GM03348 (cell line): Measurements from ENCODE around the gene SLAMF1.
"Not testable (repeated sequence)": the region's sequence is repeated elsewhere in the genome, so short reads cannot be mapped to it uniquely, and the experiment has no call there.

Source experiments
- DNase-seq: peaks from one replicate; pipeline ENCODE4 v3.0.0; 2012; ENCODE audit warnings: low spot score

SLAMF1 gene

DNA sequence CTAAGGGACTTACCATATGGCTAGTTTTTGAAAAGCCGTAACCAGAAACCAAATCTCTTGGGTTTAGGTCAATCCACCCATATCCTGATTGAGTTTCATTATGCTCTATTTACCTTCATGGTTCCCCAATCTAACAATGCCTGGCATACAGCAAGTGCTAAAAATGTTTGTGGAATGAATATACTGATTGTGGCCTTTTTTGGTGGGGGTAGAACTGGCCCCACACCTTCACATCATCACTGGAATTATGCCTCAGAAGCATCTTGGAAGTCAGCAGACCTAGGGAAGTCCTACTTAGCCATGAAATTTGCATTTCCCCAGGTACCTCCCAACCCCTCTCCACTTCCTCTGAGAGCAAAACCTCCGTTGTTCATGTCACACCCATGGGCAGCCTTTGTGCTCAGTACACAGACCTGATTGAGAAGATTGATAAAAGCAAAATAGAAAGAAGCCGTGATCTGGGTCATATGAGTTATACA, 17.8 kb upstream of the SLAMF1 start:
- no peak for DNase-seq

DNA sequence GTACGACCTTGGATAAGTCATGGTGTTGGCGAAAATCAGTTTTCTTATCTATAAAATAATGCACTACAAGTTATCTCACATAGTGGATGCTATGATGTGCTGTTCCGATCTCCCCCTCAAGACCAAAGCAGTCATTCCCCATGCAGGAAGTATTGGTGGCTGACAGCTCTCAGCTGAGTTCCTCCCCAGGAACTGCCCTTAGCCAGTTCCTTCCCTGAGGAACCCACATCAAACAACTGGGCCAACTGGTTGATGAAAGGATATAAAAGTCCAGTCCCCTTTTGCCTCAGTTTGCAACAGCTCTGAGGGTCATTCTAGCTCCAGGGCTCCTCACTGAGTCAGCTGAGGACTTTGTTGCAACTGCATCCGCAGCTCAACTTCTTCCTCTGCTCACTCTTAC, 16.1 kb upstream of the SLAMF1 start:
- DNase-seq = no peak

- DNase-seq = no peak
Measured at GRCh38 chr1:160659566-160659965, 12.7 kb upstream of the SLAMF1 start.

DNA sequence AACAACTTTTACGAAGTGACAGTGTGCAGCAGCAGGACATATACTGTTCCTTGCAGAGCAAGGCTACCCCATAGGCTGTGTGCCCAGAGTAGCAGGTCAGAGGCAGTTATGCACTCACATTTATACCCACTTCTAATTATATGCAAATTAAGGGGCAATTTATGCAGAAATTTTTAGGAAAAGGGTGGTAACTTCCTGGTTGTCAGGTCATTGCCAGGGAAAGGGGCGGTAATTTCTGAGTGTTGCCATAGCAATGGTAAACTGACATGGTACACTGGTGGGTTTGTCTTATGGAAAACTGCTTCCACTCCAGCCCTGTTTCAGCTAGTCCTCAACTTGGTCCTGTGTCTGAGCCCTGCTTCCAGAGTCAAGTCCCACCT, 12.0 kb upstream of the SLAMF1 start:
- no peak for DNase-seq

- DNase-seq = no peak
Measured at GRCh38 chr1:160658162-160658813, 11.4 kb upstream of the SLAMF1 start.

DNA sequence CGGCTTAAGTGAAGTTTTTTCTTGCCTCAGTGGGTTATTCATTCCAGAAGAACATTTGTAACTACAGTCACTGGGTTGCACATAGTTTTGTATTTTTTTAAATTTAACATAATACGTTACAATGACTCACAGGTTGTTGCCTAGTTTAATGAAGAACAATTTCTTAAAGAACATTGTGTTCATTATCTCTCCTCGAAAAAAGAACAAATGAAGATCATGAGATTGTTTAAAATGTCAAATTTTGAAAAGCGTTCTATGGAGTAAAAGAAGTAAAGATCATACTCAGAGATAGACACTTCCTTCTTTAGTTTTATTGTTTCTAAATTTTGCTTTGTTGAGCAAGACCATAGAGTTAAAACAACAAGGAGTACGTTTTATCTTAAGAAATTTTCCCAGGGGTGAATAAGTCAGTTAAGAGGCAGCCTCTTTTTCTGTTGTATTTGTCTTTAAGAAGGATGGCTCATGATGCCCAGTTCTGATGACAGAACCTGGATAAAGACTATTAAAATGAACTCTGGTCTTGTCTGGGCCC, 10.5 kb upstream of the SLAMF1 start:
- DNase-seq = no peak

DNA sequence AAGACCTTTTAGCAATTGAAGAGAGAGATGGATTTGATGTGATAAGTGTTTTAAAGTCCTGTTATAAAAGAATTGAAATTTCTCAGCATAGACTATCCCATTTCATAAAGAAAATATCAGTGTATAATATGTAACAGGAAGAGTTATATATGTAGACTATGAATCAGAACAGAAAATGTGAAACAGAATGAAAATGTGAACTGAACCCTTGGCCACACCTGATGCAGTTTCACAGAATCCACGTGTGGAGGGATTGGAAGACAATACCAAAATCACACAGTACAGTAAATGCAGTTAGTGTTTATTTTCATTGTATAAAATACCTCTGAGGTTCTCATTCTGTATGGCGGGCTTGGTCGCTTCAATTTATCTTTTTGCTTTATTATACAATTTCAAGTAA, 9.9 kb upstream of the SLAMF1 start:
- DNase-seq = no peak

GRCh38 chr1:160653620-160654016, 6.8 kb upstream of the SLAMF1 start:
- DNase-seq = no peak

DNA sequence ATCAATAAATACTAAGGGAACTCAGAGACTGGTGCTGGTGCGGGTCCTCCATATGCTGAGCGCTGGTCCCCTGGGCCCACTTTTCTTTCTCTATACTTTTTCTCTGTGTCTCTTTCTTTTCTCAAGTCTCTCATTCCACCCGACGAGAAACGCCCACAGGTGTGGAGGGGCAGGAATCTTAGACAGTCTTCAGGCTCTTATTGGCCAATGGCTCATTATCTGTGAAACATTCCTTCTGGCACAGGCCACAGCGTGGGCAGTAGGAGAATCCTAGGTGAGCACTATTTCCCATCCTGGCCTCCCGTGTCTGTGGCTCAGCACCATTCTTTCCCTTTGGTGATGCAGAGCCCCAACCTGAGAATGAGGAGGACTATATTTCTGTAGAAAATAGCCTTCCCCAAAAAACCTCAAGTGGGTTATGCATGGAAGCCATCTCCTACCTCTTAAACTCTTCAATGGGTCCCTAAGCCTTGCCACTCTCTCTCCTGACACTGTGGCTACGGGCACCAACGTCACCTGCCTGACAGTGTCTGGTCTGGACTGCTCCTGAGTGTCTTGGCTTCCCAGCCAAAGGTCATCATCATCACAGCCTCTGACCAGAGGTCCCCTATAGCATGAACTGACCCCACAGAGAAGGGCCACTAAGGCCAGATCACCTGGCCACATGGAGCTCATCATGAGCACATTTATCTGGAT, 6.2 kb upstream of the SLAMF1 start:
- no peak for DNase-seq

- DNase-seq = not testable (repeated sequence)
Measured at GRCh38 chr1:160652065-160652641, 5.3 kb upstream of the SLAMF1 start.

DNA sequence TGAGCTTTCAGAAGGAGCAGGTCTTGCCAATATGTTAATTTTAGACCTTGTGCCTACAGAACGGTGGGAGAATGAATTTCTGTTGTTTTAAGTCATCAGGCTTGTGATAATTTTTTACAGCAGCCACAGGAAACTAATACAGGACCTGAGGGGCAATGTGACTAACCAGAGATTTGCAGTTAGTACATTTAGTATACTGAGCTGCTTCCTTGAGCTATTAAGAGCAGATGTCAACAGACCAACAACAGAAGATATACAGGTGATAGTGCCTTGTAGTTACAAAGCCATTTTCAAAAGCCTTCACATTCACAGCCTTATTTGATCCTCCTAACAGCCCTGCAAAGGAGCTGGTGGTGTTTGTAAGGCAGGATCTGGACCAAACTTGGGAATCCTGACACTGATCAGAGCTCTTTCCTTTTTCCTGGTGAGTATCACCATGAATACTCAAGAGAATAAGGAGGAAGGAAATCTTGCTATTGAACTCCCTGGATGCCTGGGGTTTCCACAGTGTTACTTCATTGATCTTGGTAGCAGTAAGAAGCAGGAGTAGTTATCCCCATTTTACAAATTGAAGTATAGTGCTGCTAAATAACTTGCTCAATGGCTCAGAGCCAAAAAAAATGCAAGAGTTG, 4.7 kb upstream of the SLAMF1 start:
- no peak for DNase-seq

- DNase-seq = no peak
Measured at GRCh38 chr1:160647329-160647720, 481 bp upstream of the SLAMF1 start.

GRCh38 chr1:160646180-160646579, 664 bp downstream of the SLAMF1 start:
- no peak for DNase-seq

DNA sequence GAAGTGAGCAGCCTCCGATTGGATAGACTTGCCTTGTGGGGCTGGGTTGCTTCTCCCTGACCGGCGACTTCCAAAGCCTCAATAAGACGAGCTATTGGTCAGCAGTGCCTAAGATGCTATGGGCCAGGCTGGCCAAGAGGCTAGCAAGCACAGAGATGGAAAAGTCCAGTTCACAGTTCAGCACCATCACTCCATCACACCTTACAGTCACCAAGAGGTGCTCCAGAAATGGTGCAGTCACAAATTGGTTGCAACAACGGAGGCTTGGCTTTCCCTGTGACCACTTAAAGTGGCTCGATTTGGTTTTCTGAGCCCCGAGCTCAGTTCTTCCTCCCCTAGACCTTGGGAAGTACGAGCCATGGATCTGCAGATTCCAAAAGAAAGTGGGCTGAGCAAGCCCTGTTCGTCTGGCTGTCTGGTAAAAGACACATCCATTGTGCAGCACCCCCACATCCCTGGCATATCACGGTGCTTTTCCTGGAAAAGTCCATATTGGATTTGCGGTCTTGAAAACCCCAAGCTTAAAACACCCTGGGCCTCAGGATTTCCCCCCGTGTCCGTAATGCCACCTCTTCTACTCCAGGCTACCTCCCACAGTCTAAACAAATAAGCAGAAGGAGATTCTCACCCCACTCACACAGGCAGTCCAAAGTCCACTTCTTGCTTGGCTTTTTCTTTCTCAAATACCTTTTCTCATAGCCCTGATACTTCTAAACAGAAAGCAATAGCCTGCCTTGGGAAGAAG, 1.3 kb downstream of the SLAMF1 start:
- DNase-seq = no peak

- DNase-seq = no peak
Measured at GRCh38 chr1:160644399-160644798, 2.4 kb downstream of the SLAMF1 start.

GRCh38 chr1:160643138-160643537, 3.7 kb downstream of the SLAMF1 start:
- no peak for DNase-seq

- no peak for DNase-seq
Measured at GRCh38 chr1:160642281-160642644, 4.6 kb downstream of the SLAMF1 start.

DNA sequence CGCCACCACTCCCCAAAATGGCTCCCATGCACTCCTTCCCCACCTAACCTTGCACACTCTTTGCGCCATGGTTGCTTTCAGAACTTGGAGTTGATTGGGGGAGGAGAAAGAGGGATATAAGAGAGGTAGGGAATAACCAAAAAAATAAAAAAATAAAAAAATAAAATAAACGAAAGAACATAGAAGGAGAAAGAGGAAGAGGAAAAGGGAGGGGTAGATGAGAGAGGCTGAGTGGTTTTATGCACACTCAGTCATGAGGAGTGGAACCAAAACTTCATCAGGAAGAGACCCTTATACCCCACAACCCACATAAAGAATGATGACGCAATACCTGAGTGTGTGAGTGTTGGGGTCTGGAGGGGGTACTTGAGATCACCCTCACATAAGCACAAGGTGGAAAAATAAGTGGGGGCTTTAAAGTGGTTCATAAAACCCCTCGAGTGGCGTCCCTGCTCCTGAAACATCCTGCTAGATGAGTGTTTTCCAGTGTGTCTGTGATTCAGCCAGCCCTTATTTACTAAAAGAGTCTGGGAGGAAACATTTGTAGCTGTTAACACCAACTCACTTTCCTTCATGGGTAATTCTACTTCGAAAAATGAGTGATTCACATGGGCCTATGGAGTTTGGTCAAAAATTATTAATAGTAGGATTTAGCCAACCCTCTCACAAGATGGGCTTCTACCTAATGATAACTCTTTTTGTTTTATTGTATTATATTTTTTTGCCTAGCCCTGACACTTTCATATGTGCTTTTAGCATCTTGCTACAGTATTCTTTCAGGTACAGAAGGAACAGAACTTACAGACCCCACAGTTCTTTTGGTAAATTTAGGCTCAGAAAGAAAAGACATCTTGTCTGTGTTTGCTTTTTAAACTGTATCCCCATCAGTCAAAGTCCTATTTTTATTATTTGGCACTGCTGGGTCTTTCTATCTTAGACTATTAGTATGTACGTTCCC, 5.2 kb downstream of the SLAMF1 start:
- no peak for DNase-seq

DNA sequence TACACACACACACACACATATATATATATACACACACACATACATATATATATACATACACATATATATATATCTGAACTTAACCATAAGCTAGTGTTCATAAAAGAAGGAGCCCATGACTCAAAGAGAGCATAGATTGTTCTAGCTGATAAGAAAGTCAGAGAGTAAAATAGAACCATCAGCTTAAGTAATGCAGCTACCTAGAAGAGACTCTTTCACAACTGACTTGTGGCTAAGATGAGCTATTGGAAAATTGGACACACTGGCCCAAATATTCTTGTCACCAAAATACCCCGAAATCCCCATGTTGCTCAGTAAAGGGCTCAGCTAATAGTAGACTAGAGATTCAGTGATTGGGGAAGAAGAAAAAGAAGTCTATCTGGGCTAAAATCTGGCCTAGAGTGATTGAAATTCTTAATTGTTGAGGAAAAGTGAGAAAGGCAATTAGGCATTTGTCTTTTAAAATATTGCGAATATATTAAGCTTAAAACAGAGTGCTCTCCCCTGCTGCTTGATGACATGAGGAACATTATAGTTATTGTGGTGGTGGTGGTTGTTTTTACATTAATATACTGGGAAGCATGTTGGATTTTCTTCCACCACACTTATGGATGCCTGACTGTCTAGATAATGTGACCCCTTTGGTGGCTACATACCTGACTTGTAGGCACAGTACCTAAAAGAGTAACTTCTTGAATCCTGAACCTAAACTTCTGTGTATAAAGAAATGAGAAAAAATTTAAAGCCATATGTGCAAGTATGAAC, 6.3 kb downstream of the SLAMF1 start:
- no peak for DNase-seq

DNA sequence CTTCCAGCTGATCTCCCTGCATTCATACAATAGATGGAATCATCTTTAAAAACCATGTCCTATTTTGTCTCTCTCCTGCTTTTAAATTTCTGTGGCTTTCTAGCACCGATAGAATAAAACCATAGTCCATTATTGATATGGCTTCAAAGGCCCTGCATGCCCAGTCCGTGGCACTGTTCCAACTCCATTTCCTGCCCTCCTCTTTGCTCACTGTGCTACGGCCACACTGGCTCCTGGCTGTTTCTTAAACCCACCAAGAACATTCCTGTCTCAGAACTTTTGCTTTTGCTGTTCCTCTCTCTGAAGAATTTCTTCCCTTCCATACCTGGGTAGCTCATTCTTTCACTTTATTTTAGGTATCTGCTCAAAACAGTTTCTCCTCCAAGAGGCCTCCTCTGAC, 7.2 kb downstream of the SLAMF1 start:
- DNase-seq = no peak
